Right lobe of liver (tissue), 6 donors: ENCODE results near the gene PCNT. TPM values are rescaled to one million over a fixed set of nuclear protein-coding genes. Genes with fewer than 3 reads are reported as not detected.

Experiments
- ATAC-seq, 4 donors: fragments of 200-7000 bp; cut with Tn5 transposase; one replicate each; pipeline ENCODE4 v1.9.1; 2020; ENCODE audit warnings: mild to moderate bottlenecking in 4 of 4, moderate library complexity in 4 of 4
- DNase-seq, 3 donors: peaks; one replicate each; pipeline ENCODE4 v3.0.0-alpha.2; 2020
- H3K27ac ChIP-seq, 3 donors: fragments of 200-600 bp; one replicate each; pipeline ENCODE4 v1.8.0; 2022
- H3K27me3 ChIP-seq, 2 donors: fragments of 200-600 bp; one replicate each; pipeline ENCODE4 v1.8.0; 2022
- H3K36me3 ChIP-seq, 4 donors: fragments of 200-600 bp; sonication (generic) in 1 of 4; one replicate each; pipeline versions ENCODE4 v1.5.1 to v1.8.0; 2017 to 2022; ENCODE audit warnings: control low read depth in 1 of 4
- H3K4me1 ChIP-seq, 4 donors: fragments of 200-600 bp; sonication (generic) in 1 of 4; one replicate each; pipeline versions ENCODE4 v1.5.1 to v1.8.0; 2017 to 2022; ENCODE audit warnings: control low read depth in 1 of 4
- H3K4me3 ChIP-seq, 3 donors: fragments of 200-600 bp; one replicate each; pipeline ENCODE4 v1.8.0; 2022
- H3K9me3 ChIP-seq, 4 donors: fragments of 200-600 bp; sonication (generic) in 1 of 4; one replicate each; pipeline versions ENCODE4 v1.5.1 to v1.8.0; 2017 to 2022; ENCODE audit warnings: control low read depth in 1 of 4
- POLR2A ChIP-seq: fragments of 450-650 bp; IDR thresholded peaks from one replicate; pipeline ENCODE4 v1.6.1; 2017; ENCODE audit warnings: antibody characterized with exemption, mild to moderate bottlenecking
- WGBS: methylation state at CpG from one replicate; pipeline ENCODE4 v1.1.6; 2018; ENCODE audit warnings: low coverage, low lambda C conversion rate; ENCODE audit not compliant: insufficient coverage; ENCODE audit errors: missing lambda C conversion rate; 5-methylcytosine and 5-hydroxymethylcytosine counted together
- intact Hi-C, 2 donors: fragments of 100-400 bp; cut with DNase I; formaldehyde crosslinking; loops; one replicate each; pipeline versions ENCODE4 v1.11.2 to v1.14.1; 2022
- total RNA-seq, 6 experiments: library from RNA; depleted of rRNA in 2 of 6; stranded (reverse); fragments of >200 nt in 2 of 6; fragmentation: NEBNext Ultra II Directional in 3 of 6; extraction: Animal tissue kit (Norgen Biotek cat#: 25700) in 3 of 6; gene quantifications; one replicate each; pipeline versions ENCODE4 v1.1.0 to v1.2.4, GENCODE V29; 2016 to 2023
- TF ChIP-seq, protein P1 (sequence below), 4 donors: fragments of 200-600 bp in 3 of 4; fragments of 450-650 bp in 1 of 4; IDR thresholded peaks; one replicate each; pipeline versions ENCODE4 v1.5.1 to v1.8.0; 2016 to 2022; ENCODE audit warnings: antibody characterized with exemption in 4 of 4, mild to moderate bottlenecking in 2 of 4
- donor health status: DM: no; HTN: yes; CAD: no.
- donor health status: DM: no; HTN: no; CAD: no.
- donor health status: DM: no; HTN: no; CAD: no.
- donor health status: DM: no; HTN: yes; CAD: no.
- donor health status: DM: no; HTN: yes; CAD: no.

PCNT gene
- total RNA-seq, 6 experiments from 2014 or later: 9.9 to 18.2 (median 14.1) TPM

DNA sequence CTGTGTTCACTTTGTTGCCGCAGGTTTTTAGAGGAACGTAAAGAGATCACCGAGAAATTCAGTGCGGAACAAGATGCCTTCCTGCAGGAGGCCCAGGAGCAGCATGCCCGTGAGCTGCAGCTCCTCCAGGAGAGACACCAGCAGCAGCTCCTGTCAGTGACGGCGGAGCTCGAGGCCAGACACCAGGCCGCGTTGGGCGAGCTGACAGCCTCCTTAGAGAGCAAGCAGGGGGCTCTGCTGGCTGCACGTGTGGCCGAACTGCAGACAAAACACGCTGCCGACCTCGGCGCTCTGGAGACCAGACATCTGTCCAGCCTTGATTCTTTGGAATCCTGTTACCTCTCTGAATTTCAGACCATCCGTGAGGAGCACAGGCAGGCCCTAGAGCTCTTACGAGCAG lies 42.6 kb downstream of the PCNT start:
- H3K36me3 ChIP-seq: peaks cover 0 to 24% (median 10%) of the 10 kb centered on the region in 4 donors
- no peaks in the 10 kb centered on the region for H3K4me1 ChIP-seq
- TF ChIP-seq, protein P1, sequence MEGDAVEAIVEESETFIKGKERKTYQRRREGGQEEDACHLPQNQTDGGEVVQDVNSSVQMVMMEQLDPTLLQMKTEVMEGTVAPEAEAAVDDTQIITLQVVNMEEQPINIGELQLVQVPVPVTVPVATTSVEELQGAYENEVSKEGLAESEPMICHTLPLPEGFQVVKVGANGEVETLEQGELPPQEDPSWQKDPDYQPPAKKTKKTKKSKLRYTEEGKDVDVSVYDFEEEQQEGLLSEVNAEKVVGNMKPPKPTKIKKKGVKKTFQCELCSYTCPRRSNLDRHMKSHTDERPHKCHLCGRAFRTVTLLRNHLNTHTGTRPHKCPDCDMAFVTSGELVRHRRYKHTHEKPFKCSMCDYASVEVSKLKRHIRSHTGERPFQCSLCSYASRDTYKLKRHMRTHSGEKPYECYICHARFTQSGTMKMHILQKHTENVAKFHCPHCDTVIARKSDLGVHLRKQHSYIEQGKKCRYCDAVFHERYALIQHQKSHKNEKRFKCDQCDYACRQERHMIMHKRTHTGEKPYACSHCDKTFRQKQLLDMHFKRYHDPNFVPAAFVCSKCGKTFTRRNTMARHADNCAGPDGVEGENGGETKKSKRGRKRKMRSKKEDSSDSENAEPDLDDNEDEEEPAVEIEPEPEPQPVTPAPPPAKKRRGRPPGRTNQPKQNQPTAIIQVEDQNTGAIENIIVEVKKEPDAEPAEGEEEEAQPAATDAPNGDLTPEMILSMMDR (IDR thresholded peaks at IDR 0.05): no peak
- no peak for TF ChIP-seq POLR2A
- intact Hi-C loops: no loop called here
- no peak for ATAC-seq
- no peak overlapping the region for H3K4me3 ChIP-seq
- DNase-seq: no peak
- H3K27me3 ChIP-seq: no peaks in the 10 kb centered on the region
- H3K9me3 ChIP-seq: no peaks in the 10 kb centered on the region
- no peak overlapping the region for H3K27ac ChIP-seq
- WGBS: 80% methylated on average over 8 of the region's 19 CpGs

- Histone ChIP-seq H3K9me3 (no peaks in the 10 kb centered on the region), H3K27ac (no peak overlapping the region), H3K36me3 (peaks cover 0 to 24% (median 10%) of the 10 kb centered on the region in 4 donors), H3K4me1 (no peaks in the 10 kb centered on the region), H3K4me3 (no peak overlapping the region), H3K27me3 (no peaks in the 10 kb centered on the region)
- TF ChIP-seq POLR2A: no peak
- TF ChIP-seq, protein P1 (IDR thresholded peaks at IDR 0.05): no peak
- ATAC-seq: no peak
- WGBS: 83% methylated on average over 1 of the region's 20 CpGs
- no peak for DNase-seq
- intact Hi-C loops: no loop called here
These were observed 43.0 kb downstream of the PCNT start for GRCh38 chr21:46366966-46367365.

GRCh38 chr21:46368533-46369285 lies 44.8 kb downstream of the PCNT start:
- H3K4me1 ChIP-seq: no peaks in the 10 kb centered on the region
- no peaks in the 10 kb centered on the region for H3K27me3 ChIP-seq
- H3K27ac ChIP-seq: no peak overlapping the region
- peaks cover 0 to 16% (median 8%) of the 10 kb centered on the region in 4 donors for H3K36me3 ChIP-seq
- 47% methylated on average over 8 of the region's 11 CpGs for WGBS
- TF ChIP-seq, protein P1 (IDR thresholded peaks at IDR 0.05): no peak
- no peak for TF ChIP-seq POLR2A
- ATAC-seq: peak in 1 of 4 donors; percentile 44
- DNase-seq: no peak
- H3K4me3 ChIP-seq: no peak overlapping the region
- H3K9me3 ChIP-seq: no peaks in the 10 kb centered on the region
- intact Hi-C loops: no loop called here

- H3K4me1 ChIP-seq: no peaks in the 10 kb centered on the region
- ATAC-seq (no peak), DNase-seq (no peak)
- 74% methylated on average over 9 of the region's 20 CpGs for WGBS
- H3K27me3 ChIP-seq: no peaks in the 10 kb centered on the region
- H3K27ac ChIP-seq: no peak overlapping the region
- intact Hi-C loops: no loop called here
- no peaks in the 10 kb centered on the region for H3K9me3 ChIP-seq
- TF ChIP-seq, protein P1 (IDR thresholded peaks at IDR 0.05): no peak
- TF ChIP-seq POLR2A: no peak
- H3K4me3 ChIP-seq: no peak overlapping the region
- peaks cover 0 to 12% (median 5%) of the 10 kb centered on the region in 4 donors for H3K36me3 ChIP-seq
These were observed 45.7 kb downstream of the PCNT start for GRCh38 chr21:46369520-46370235.
